HG03060 (cell line): Measurements from ENCODE around the gene ZBTB20.

Experiments used
- ATAC-seq: cut with Tn5 transposase; IDR thresholded peaks from one replicate; pipeline ENCODE4 v1.9.1; 2021; ENCODE audit warnings: low read depth, moderate number of reproducible peaks; ENCODE audit not compliant: unreplicated experiment

The ZBTB20 gene

DNA sequence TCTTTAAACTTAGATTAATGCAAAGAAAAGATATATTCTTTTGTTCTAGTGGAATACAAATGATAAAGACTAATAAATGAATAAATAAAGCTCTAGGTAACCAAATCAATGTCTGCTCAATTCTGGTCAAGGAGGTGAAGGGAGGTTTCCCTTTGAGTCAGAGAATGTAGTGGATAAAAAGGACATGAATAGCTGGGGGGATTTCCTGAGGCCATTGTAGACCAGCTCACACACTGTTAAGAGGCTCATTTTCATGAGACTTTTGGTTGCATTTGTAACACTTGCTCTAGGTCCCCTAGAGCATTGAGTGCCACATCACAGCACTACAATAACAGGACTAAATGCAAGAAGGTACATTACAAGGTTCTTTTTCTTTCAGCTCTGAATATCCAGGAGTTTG lies 682.5 kb downstream of the ZBTB20 start:
- peak; percentile 78 for ATAC-seq

- ATAC-seq = no peak
These were observed 684.3 kb downstream of the ZBTB20 start for GRCh38 chr3:114462750-114463149.

- peak; percentile 32 for ATAC-seq
These were observed 686.6 kb downstream of the ZBTB20 start for GRCh38 chr3:114460459-114460858.

- ATAC-seq = peak; percentile 59
These were observed 690.3 kb downstream of the ZBTB20 start for GRCh38 chr3:114456742-114457141.

DNA sequence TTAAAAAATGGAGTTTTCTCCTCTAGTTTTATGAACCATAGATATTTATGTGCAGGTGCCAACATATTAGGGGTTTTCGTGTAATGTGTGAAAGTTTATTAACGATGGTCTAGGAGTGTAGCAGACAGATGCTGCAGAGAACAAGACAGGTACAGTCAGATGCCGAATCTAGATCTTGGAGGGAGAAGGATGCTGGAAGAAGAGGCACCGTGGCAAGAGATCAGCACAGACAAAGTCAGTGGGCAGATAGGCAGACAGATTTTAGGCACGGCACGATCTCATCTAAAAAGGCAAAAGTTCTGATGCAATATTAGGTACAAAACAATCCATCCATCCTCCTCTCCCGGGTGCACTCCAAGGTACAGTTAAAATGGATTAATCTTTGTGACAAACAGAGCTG lies 691.7 kb downstream of the ZBTB20 start:
- ATAC-seq = no peak

GRCh38 chr3:114454551-114455251 lies 692.4 kb downstream of the ZBTB20 start:
- no peak for ATAC-seq

DNA sequence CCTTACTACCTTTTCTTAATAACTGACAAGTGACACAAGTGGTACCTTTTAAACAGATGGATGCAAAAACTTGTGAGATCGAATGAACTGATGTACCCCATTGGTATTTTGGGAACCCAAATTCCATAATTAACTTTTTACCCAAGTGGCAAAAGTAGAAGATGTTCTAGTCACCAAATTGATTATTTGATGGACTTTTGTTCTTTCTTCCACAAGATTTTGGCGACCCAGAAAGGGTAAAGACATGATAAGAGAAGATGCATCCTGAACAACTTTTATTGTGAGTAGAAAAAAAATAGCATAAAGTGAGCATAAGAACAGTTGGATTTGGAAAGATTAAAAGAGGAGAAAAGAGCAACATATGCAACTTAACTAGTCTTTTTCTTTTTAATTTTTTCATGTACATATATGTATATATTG lies 693.7 kb downstream of the ZBTB20 start:
- no peak for ATAC-seq

DNA sequence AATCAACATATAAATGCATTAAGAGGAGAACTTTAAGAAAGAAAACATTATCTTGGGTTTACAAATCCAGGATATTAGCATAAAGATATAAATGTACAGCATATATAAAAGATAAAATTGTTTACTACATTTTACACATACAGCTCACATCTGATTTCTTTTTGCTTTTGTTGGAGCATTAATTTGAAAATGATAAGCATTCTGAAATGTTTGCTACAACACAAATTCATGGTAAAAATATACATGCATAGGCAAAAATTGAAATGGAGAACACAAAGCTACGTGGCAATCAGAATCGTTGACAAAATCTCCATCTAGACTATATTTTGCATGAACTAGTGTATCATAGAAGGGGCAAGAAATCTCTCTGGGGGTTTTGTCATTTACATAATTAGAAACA lies 694.2 kb downstream of the ZBTB20 start:
- no peak for ATAC-seq

DNA sequence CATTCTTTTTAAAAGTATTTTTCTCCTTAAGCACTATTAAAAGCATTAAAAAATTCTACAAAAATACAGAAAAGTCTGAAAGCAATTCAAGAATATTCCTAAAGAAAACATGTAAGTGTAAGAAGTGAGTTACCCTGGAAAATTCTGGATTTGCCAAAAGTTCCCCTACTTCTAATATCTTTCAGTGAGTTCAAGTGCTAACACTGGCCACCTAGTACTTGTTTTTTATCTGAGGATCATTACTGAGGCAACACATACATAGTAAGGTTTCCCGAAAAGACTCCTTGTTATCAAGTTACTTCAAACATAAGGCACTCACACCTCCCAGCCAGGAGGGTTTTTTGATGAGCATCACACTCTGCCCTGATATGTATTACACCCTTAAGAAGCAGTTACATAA lies 694.8 kb downstream of the ZBTB20 start:
- no peak for ATAC-seq

- no peak for ATAC-seq
These were observed 695.5 kb downstream of the ZBTB20 start for GRCh38 chr3:114451561-114452018.

DNA sequence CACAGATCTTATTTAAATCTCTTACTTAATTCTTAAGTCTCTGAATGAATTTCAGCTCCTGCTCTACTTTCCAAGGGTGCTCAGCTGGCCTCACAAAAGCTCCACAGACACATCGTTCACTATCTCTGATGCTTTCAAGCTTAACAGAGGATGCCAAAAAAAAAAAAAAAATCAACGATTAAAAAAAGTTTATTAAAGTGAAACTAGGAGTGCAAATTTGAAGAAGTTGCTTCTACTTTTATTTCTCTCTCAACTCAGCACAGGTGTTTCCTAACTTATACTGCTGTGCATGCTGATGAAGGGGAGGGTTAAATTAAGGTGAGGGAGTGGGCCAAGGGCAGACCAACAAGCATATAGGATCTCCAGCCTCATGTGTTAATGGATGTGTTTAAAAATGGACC lies 696.0 kb downstream of the ZBTB20 start:
- ATAC-seq = no peak

- ATAC-seq = peak; percentile 30
These were observed 697.0 kb downstream of the ZBTB20 start for GRCh38 chr3:114450008-114450596.

DNA sequence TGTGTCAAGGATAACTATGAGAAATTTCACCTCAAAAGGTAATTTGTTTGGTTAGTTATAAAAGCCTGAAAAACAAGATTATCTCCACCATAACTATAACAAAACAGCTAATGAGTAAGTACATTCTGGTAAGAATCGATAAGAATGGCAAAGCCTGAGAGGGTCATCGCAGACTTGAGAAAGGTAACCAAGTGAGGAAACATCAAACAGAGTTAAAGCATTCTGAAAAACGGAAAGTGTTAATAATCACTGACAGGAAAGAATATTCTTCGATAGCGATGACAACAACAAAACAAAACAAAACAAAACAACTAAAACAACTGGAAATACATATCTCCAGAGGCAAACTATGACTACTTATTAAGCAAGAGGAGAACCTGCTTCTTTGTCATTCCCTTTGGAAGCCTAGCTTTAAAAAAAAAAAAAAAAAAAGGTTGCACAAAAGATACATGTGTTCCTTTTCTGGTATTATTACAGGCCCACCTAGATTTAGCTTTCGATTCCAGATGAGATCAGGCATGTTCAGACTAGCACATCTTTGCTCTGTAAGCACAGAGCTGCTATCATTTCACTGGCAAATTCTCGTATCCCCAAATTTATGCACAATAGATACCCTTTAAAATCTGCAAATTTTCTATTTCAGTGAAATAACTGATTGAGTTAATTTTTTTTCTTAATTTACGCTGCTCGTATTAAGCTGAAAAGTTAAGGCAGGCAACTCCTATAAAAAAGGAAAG lies 697.6 kb downstream of the ZBTB20 start:
- ATAC-seq = peak; percentile 22

- ATAC-seq = no peak
These were observed 699.1 kb downstream of the ZBTB20 start for GRCh38 chr3:114447950-114448479.

DNA sequence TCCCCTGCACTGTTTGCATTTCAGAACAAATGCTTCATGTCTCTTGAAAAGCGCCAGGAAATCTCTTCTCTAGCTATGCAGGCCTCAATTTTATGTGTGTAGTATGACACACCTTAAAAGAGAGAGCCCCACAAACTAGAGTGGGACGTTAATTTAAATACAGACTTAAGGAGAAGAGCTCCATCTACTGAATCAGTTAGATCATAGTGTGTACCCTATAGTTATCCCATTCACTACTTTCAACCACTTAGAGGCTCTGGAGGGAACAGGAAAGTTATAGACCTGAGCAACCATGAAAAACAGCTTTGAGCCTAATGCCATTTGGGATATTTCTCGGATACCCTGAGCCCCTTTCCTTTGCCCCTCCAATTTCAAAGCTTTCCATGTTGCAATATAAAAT lies 699.5 kb downstream of the ZBTB20 start:
- peak; percentile 29 for ATAC-seq

DNA sequence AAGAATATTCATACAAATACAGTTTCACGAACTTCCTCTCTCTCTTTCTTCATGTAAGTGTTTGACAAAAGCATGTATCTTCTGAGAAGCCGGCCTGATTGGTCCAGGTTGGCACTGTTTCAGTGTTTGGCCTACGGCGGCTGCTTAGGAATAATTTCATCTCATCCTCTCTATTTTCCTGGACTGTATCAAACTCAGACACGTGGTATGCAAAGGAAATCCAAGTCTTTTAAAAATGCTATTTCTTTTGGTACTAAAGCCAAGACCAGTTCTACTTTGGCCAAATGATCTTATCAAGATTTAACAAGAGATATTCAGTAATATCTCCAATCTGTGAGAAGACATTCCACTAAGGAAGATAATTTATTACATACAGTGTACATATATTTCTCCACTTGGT lies 700.5 kb downstream of the ZBTB20 start:
- ATAC-seq = no peak

- ATAC-seq = no peak
These were observed 701.9 kb downstream of the ZBTB20 start for GRCh38 chr3:114445233-114445632.

DNA sequence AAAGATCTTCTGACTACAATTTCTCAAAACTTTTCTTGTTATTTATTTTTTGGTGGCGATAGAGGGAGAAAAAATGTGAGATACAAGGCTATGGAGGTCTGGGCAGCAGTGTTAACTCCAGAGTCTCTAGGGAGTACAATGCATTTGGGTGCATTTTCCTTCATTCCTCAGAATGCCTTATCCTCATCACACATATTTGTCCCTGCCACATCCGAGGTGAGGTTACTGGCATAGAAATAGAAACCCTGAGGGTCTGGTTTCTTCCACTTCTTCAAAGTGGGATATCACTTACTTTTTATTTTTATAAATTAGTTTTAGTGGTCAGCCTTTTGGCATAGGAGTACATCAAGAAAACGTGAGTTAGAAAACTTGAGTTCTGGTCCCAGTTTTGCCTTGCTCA lies 702.9 kb downstream of the ZBTB20 start:
- no peak for ATAC-seq

- ATAC-seq = no peak
These were observed 704.8 kb downstream of the ZBTB20 start for GRCh38 chr3:114442246-114442645.

GRCh38 chr3:114441386-114441785 lies 705.7 kb downstream of the ZBTB20 start:
- no peak for ATAC-seq

DNA sequence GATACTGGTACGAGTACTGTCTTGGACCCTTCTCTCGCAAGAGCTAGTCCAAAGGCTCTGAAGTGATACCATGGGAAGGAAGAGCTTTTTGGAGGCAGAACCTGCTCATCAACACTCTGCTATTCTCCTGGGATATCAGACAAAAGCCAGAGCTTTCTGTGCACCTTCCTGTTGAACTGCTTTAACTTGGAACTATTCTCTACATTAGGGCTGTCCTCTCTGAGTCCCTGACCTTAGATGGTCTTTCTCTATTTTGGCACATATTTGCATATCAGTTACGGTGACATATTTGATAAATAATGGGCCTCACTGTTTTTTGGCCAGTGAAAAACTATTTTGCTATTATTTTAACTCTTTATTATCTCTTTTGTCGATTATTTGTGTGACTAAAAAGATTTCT lies 706.4 kb downstream of the ZBTB20 start:
- ATAC-seq = no peak
